ENCODE data around the gene PSD2. TPM values are rescaled to one million over a fixed set of nuclear protein-coding genes. Genes with fewer than 3 reads are reported as not detected.
"Not testable (repeated sequence)": the region's sequence is repeated elsewhere in the genome, so short reads cannot be mapped to it uniquely, and the experiment has no call there.

PSD2 gene
- total and polyA plus RNA-seq, 4 donors: 0.30 to 0.62 (median 0.41) TPM; not detected in 1

DNA sequence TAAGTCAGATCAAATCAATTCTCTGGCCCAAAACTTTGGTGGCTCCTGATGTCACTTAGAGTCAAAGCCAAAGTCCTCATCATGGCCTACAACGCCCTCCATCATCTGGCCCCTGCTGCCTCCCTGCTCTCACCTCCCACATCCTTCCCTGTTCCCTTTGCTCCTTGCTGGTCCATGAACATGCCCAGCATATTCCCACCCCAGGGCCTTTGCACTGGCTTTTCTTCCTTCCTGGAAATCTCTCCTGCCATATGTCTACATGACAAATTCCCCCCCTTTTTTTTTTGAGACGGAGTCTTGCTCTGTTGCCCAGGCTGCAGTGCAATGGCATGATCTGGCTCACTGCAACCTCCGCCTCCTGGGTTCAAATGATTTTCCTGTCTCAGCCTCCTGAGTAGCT lies 11.1 kb upstream of the PSD2 start:
- no peaks in the 10 kb centered on the region for H3K27me3 ChIP-seq (ENCODE audit: control insufficient read depth in 1 of 2, insufficient read depth in 2 of 2, low read length in 1 of 2)
- H3K36me3 ChIP-seq (ENCODE audit: control insufficient read depth in 1 of 2, insufficient read depth in 2 of 2, low read length in 1 of 2): no peaks in the 10 kb centered on the region
- no peak for DNase-seq
- H3K4me1 ChIP-seq (ENCODE audit: control insufficient read depth in 1 of 2, insufficient read depth in 2 of 2, low read length in 2 of 2): no peaks in the 10 kb centered on the region
- no peak overlapping the region for H3K4me3 ChIP-seq (ENCODE audit: low read length in 2 of 2)
- H3K27ac ChIP-seq (ENCODE audit: low read depth in 1 of 2, low read length in 2 of 2): no peak overlapping the region
- no peaks in the 10 kb centered on the region for H3K9me3 ChIP-seq (ENCODE audit: control insufficient read depth, low read length)
- intact Hi-C loops (cut with DNase I): no loop called here
- no peak for ATAC-seq (ENCODE audit: low FRiP score)
- WGBS, 2 donors: 95 to 96% methylated on average over 3 of the region's 3 CpGs

DNA sequence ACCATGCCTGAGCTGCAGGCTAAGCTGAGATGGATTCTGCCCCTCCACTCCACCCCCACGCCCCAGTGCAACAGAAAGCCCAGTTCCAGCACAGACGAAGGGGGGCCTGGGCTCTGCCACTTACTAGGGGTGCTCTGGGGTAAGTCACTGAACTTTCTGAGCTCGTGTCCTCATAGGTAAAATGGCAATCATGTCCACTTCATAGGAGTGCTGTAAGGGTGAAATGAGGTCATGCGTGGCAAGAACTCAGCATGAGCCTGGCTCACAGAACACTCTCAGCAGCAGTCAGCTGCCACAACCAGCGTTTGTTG lies 8.4 kb upstream of the PSD2 start:
- no peaks in the 10 kb centered on the region for H3K36me3 ChIP-seq (ENCODE audit: control insufficient read depth in 1 of 2, insufficient read depth in 2 of 2, low read length in 1 of 2)
- H3K27ac ChIP-seq (ENCODE audit: low read depth in 1 of 2, low read length in 2 of 2): no peak overlapping the region
- no peak overlapping the region for H3K4me3 ChIP-seq (ENCODE audit: low read length in 2 of 2)

DNA sequence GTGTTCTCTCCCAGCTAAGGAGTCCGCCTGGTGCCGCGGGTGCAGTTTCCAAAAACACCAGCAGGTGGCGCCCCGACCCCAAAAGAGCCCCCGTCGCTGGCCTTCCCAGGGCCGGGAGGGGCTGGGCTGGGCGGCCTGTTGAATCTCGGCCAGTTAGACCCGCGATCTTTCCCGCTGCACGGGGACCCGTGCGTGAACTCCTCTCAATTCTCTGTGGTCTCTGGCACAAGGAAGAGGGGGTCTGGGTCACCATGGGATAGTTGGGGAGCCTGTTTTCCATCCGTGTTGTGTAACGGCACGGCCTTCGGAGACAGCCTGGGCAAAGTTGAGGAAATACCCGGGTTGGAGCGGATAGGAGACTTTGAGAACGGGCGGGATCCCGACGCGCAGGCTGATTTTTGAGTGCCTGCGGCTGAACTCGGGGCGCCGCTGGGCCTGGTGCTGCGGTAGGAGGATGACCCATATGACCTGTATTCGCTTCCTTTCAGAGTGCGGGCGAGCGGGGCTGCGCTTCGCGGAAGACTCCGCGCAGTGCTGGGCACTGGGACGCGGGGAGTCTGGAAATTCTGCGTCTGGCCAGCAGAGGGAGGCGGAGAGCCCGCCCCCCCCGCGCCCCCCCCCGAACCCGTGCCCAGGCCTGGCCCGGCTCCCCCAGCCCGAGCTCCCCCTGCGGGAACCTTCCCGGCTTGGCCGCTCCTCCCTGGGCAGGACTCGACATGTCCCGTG lies 7.9 kb upstream of the PSD2 start:
- peak; percentile 89 to 97 for DNase-seq
- intact Hi-C loops (cut with DNase I): loop anchor here (1.0 to 5.0 kb wide), 7 partner anchors 55 to 370 kb away; no protein-coding TSS in a partner anchor
- no peaks in the 10 kb centered on the region for H3K27me3 ChIP-seq (ENCODE audit: control insufficient read depth in 1 of 2, insufficient read depth in 2 of 2, low read length in 1 of 2)
- H3K27ac ChIP-seq (ENCODE audit: low read depth in 1 of 2, low read length in 2 of 2): peak overlapping the region; percentile 18 to 62
- ATAC-seq (ENCODE audit: low FRiP score): peak; percentile 95
- no peaks in the 10 kb centered on the region for H3K9me3 ChIP-seq (ENCODE audit: control insufficient read depth, low read length)
- 0% methylated on average over 42 to 57 of the region's 57 CpGs for WGBS, 2 donors
- peak overlapping the region; percentile 5 to 59 for H3K4me3 ChIP-seq (ENCODE audit: low read length in 2 of 2)
- no peaks in the 10 kb centered on the region for H3K4me1 ChIP-seq (ENCODE audit: control insufficient read depth in 1 of 2, insufficient read depth in 2 of 2, low read length in 2 of 2)
- H3K36me3 ChIP-seq (ENCODE audit: control insufficient read depth in 1 of 2, insufficient read depth in 2 of 2, low read length in 1 of 2): no peaks in the 10 kb centered on the region

More for the DNA sequence above, 8.4 kb upstream of the PSD2 start:
- Histone ChIP-seq H3K27me3 (ENCODE audit: control insufficient read depth in 1 of 2, insufficient read depth in 2 of 2, low read length in 1 of 2) (no peaks in the 10 kb centered on the region), H3K4me1 (ENCODE audit: control insufficient read depth in 1 of 2, insufficient read depth in 2 of 2, low read length in 2 of 2) (no peaks in the 10 kb centered on the region), H3K9me3 (ENCODE audit: control insufficient read depth, low read length) (no peaks in the 10 kb centered on the region)
- 18 to 21% methylated on average over 5 of the region's 5 CpGs for WGBS, 2 donors
- DNase-seq (no peak), ATAC-seq (ENCODE audit: low FRiP score) (no peak)
- intact Hi-C loops (cut with DNase I): loop anchor here (1.0 to 5.0 kb wide), 5 partner anchors 55 to 370 kb away; no protein-coding TSS in a partner anchor

DNA sequence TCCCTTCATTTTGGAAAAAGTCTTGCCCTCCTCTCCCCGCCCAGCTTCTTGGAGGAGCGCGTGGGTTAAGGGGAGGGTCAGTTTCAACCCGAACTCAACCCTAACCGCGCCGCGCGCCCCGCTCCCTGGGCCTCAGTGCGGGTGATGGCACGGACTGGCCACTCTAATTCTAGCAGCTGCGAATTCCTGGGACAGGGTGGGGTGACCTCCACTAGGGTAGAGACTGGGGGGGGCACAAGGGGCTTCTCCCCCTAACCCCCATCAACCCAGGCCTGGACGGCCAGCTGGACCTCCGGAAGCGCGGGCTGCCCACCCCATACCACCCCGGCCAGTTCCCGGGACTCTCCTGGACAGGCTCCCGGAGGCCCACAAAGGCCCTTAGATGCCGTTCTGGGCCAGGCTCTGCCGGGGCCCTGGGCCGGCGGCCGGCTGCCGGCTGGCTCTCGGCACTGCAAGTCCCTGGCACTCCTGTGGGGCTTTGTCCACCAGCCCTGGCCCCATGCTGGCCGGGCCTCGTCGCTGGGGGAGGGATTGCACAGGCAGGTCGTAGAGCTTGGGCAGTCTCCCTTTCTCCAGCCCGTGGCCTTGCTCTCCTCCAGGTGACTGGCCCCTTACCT lies 7.2 kb upstream of the PSD2 start:
- Histone ChIP-seq H3K36me3 (ENCODE audit: control insufficient read depth in 1 of 2, insufficient read depth in 2 of 2, low read length in 1 of 2) (no peaks in the 10 kb centered on the region), H3K4me3 (ENCODE audit: low read length in 2 of 2) (peak overlapping the region in 1 of 2 donors; percentile 59), H3K4me1 (ENCODE audit: control insufficient read depth in 1 of 2, insufficient read depth in 2 of 2, low read length in 2 of 2) (no peaks in the 10 kb centered on the region), H3K27ac (ENCODE audit: low read depth in 1 of 2, low read length in 2 of 2) (peak overlapping the region; percentile 18 to 62), H3K27me3 (ENCODE audit: control insufficient read depth in 1 of 2, insufficient read depth in 2 of 2, low read length in 1 of 2) (no peaks in the 10 kb centered on the region), H3K9me3 (ENCODE audit: control insufficient read depth, low read length) (no peaks in the 10 kb centered on the region)
- 7 to 11% methylated on average over 20 to 32 of the region's 32 CpGs for WGBS, 2 donors
- no peak for DNase-seq
- intact Hi-C loops (cut with DNase I): loop anchor here (1.0 to 5.0 kb wide), 4 partner anchors 54 to 369 kb away; no protein-coding TSS in a partner anchor
- ATAC-seq (ENCODE audit: low FRiP score): peak; percentile 76

DNA sequence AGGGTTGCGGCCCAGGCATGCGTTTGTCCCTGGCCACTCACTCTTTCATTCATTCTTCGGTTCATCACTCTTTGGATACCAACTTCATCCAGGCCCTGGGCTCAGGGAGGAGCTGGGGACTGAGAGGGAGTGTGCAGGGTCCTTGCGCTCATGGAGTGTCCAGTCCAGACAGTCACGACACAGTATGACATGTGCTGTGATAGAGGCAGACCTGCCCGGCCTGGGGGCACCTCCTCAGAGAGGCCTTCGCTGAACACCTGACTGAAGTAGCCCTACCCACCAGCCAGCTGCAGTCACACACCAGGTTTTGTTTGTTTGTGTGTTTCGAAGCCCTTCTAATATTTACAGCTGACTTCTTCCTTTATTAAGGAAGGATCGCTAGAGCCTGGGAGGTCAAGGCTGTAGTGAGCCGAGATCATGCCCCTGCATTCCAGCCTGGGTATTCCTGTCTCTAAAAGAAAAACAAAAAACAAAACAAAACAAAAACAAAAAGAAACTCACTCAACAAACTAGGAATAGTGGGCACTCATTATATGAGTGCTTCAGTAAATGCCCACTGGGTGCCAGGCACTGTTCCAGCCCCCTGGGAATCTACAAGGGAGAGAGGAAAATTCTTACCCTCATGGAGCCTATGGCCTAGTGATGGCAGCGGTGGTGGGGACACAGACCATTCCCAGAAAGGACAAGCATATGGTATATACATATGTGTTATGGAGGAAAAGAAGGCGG lies 6.3 kb upstream of the PSD2 start:
- no peak for ATAC-seq (ENCODE audit: low FRiP score)
- H3K27ac ChIP-seq (ENCODE audit: low read depth in 1 of 2, low read length in 2 of 2): peak overlapping the region in 1 of 2 donors; percentile 62
- intact Hi-C loops (cut with DNase I): loop anchor here (2.0 to 5.0 kb wide), 3 partner anchors 53 to 368 kb away; no protein-coding TSS in a partner anchor

DNA sequence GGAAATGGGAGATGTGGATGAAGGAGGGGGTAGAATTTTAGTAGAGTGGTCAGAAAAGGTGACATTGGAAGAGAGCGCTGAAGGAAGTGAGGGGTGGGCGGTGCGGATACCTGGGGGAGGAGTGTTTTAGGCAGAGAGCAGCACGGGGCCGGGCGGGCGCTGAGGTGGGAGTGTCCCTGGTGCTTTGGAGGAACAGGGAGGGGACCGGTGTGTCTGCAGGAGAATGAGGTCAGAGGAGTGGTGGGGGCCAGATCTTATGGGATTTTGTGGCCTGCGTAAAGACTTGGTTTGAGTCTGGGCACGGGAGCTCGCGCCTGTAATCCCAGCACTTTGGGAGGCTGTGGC lies 5.8 kb upstream of the PSD2 start:
- no peaks in the 10 kb centered on the region for H3K36me3 ChIP-seq (ENCODE audit: control insufficient read depth in 1 of 2, insufficient read depth in 2 of 2, low read length in 1 of 2)
- no peak overlapping the region for H3K27ac ChIP-seq (ENCODE audit: low read depth in 1 of 2, low read length in 2 of 2)
- no peaks in the 10 kb centered on the region for H3K4me1 ChIP-seq (ENCODE audit: control insufficient read depth in 1 of 2, insufficient read depth in 2 of 2, low read length in 2 of 2)
- no peaks in the 10 kb centered on the region for H3K27me3 ChIP-seq (ENCODE audit: control insufficient read depth in 1 of 2, insufficient read depth in 2 of 2, low read length in 1 of 2)
- ATAC-seq (ENCODE audit: low FRiP score) (no peak), DNase-seq (no peak)
- H3K9me3 ChIP-seq (ENCODE audit: control insufficient read depth, low read length): no peaks in the 10 kb centered on the region
- 96 to 98% methylated on average over 12 of the region's 12 CpGs for WGBS, 2 donors
- no peak overlapping the region for H3K4me3 ChIP-seq (ENCODE audit: low read length in 2 of 2)
- intact Hi-C loops (cut with DNase I): loop anchor here (2.0 to 5.0 kb wide), 3 partner anchors 52 to 367 kb away; no protein-coding TSS in a partner anchor

More for the DNA sequence above, 6.3 kb upstream of the PSD2 start:
- 90 to 91% methylated on average over 12 of the region's 12 CpGs for WGBS, 2 donors
- H3K9me3 ChIP-seq (ENCODE audit: control insufficient read depth, low read length): no peaks in the 10 kb centered on the region
- no peaks in the 10 kb centered on the region for H3K27me3 ChIP-seq (ENCODE audit: control insufficient read depth in 1 of 2, insufficient read depth in 2 of 2, low read length in 1 of 2)
- H3K4me3 ChIP-seq (ENCODE audit: low read length in 2 of 2): no peak overlapping the region
- no peaks in the 10 kb centered on the region for H3K36me3 ChIP-seq (ENCODE audit: control insufficient read depth in 1 of 2, insufficient read depth in 2 of 2, low read length in 1 of 2)
- DNase-seq: no peak
- no peaks in the 10 kb centered on the region for H3K4me1 ChIP-seq (ENCODE audit: control insufficient read depth in 1 of 2, insufficient read depth in 2 of 2, low read length in 2 of 2)

DNA sequence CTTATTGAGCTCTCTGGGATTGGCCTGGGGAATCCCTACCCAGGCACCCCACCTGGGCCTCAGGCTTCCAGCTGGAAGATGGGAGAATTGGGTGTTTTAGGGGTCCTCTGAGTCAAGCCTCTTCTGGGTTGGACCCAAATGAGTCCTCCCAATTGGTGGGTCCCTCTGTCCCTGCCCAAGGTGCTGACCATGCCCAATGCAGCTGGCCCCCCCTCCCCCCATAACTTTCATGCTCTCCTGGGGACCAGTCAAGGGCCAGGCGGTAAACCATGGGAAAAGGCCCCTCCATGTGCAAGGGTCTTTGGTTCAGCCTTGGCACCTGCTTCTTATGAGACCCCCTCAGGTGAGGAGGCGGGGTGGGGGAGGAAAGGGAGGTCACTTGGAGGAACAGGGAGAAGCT lies 3.4 kb upstream of the PSD2 start:
- no peaks in the 10 kb centered on the region for H3K4me1 ChIP-seq (ENCODE audit: control insufficient read depth in 1 of 2, insufficient read depth in 2 of 2, low read length in 2 of 2)
- no peaks in the 10 kb centered on the region for H3K9me3 ChIP-seq (ENCODE audit: control insufficient read depth, low read length)
- DNase-seq (no peak), ATAC-seq (ENCODE audit: low FRiP score) (no peak)
- 93 to 96% methylated on average over 2 of the region's 2 CpGs for WGBS, 2 donors
- intact Hi-C loops (cut with DNase I): no loop called here
- no peaks in the 10 kb centered on the region for H3K36me3 ChIP-seq (ENCODE audit: control insufficient read depth in 1 of 2, insufficient read depth in 2 of 2, low read length in 1 of 2)
- no peak overlapping the region for H3K4me3 ChIP-seq (ENCODE audit: low read length in 2 of 2)
- no peak overlapping the region for H3K27ac ChIP-seq (ENCODE audit: low read depth in 1 of 2, low read length in 2 of 2)
- no peaks in the 10 kb centered on the region for H3K27me3 ChIP-seq (ENCODE audit: control insufficient read depth in 1 of 2, insufficient read depth in 2 of 2, low read length in 1 of 2)

DNA sequence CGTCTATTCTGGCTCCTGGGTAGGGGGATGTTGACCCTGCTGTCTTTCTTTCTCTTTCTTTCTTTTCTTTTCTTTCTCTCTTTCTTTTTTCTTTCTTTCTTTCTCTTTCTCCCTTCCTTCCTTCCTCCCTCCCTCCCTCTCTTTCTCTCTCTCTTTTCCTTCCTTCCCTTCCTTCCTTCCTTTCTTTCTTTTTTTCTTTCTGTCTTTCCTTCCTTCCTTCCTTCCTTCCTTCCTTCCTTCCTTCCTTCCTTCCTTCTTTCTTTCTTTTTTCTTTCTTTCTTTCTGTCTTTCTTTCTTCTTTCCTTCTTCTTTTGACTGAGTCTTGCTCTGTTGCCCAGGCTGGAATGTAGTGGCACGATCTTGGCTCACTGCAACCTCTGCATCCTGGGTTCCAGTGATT lies 3.0 kb upstream of the PSD2 start:
- 95 to 96% methylated on average over 2 of the region's 2 CpGs for WGBS, 2 donors
- H3K4me3 ChIP-seq (ENCODE audit: low read length in 2 of 2); H3K36me3 ChIP-seq (ENCODE audit: control insufficient read depth in 1 of 2, insufficient read depth in 2 of 2, low read length in 1 of 2); intact Hi-C loops (cut with DNase I); H3K27me3 ChIP-seq (ENCODE audit: control insufficient read depth in 1 of 2, insufficient read depth in 2 of 2, low read length in 1 of 2); DNase-seq; H3K27ac ChIP-seq (ENCODE audit: low read depth in 1 of 2, low read length in 2 of 2); H3K4me1 ChIP-seq (ENCODE audit: control insufficient read depth in 1 of 2, insufficient read depth in 2 of 2, low read length in 2 of 2); ATAC-seq (ENCODE audit: low FRiP score); H3K9me3 ChIP-seq (ENCODE audit: control insufficient read depth, low read length): not testable (repeated sequence)
